Measurements from ENCODE around the gene TRPC4AP. TPM values are rescaled to one million over a fixed set of nuclear protein-coding genes. Genes with fewer than 3 reads are reported as not detected.

TRPC4AP gene
- total and polyA plus RNA-seq, 2 of the 8 experiments (the other 6 are each of a cell fraction or from before 2014, with no cell fraction given) = 73.1 to 74.8 TPM

GRCh38 chr20:34968042-34968775 is 124.4 kb downstream of the TRPC4AP start:
- no peaks in the 10 kb centered on the region for H3K9me3 ChIP-seq (ENCODE audit: insufficient read depth in 2 of 2, low read depth in 1 of 2, low read length in 1 of 2)
- H3K27me3 ChIP-seq (replicated peaks in 1 of 4; ENCODE audit: control insufficient read depth in 3 of 4, extremely low read depth in 1 of 4, insufficient read depth in 3 of 4, low read length in 3 of 4) = no peaks in the 10 kb centered on the region
- POLR2A ChIA-PET (ENCODE audit: partially characterized antibody) = interaction anchor here (0.6 kb wide), 1 partner anchor 10 kb away, joined by 3 read pairs; no protein-coding TSS in a partner anchor
- H3K18ac ChIP-seq (ENCODE audit: extremely low read depth, low read length) = no peak overlapping the region
- H2BK12ac ChIP-seq (ENCODE audit: low read depth, low read length) = no peak overlapping the region
- CTCF ChIA-PET (ENCODE audit: partially characterized antibody) = interaction anchor here (1.0 to 6.9 kb wide), 6 partner anchors 10 to 95 kb away, joined by 3 to 26 read pairs (median 4); partner anchors contain the start of genes GGT7, GSS and MYH7B
- H3K23ac ChIP-seq (ENCODE audit: insufficient read length) = no peak overlapping the region
- DNase-seq (ENCODE audit: low read depth in 1 of 2, low spot score in 2 of 2) (no peak), FAIRE-seq (no peak)
- no peak overlapping the region for H3K9ac ChIP-seq (replicated peaks in 1 of 4; ENCODE audit: extremely low read depth in 1 of 4, low read depth in 3 of 4, low read length in 3 of 4)
- no peaks in the 10 kb centered on the region; a peak in 1 of 7 replicates for H3K4me1 ChIP-seq (replicated peaks in 1 of 4; ENCODE audit: control insufficient read depth in 3 of 4, insufficient read depth in 4 of 4, low read length in 3 of 4)
- H3K4ac ChIP-seq (replicated peaks; ENCODE audit: insufficient read length, low read depth, low read length) = no peak overlapping the region
- no peak overlapping the region for H3K27ac ChIP-seq (ENCODE audit: low read depth, low read length)
- H2AK5ac ChIP-seq (ENCODE audit: low read depth, low read length) = no peak overlapping the region
- H3K79me1 ChIP-seq (ENCODE audit: low read depth, low read length) = no peaks in the 10 kb centered on the region
- H3K4me3 ChIP-seq (ENCODE audit: extremely low read depth in 1 of 4, insufficient read depth in 2 of 4, low read depth in 3 of 4, low read length in 4 of 4) = no peak overlapping the region
- no peak overlapping the region for H2AFZ ChIP-seq (ENCODE audit: low read length)
- WGBS, 2 experiments (ENCODE audit: extremely low coverage in 1 of 2, insufficient coverage in 1 of 2, insufficient read length in 1 of 2, insufficient replicate concordance in 2 of 2, low coverage in 1 of 2, low lambda C conversion rate in 2 of 2, missing lambda C conversion rate in 1 of 2) = 84% methylated on average over 7 of the region's 7 CpGs; no CpG with 5 or more reads in 1 of the 2 experiments
- TF ChIP-seq KDM5A (IDR thresholded peaks at IDR 0.05; ENCODE audit: low read length) (no peak), CBX8 (IDR thresholded peaks at IDR 0.05; ENCODE audit: borderline replicate concordance, low read depth, low read length) (no peak), SAP30 (IDR thresholded peaks at IDR 0.05; ENCODE audit: insufficient read depth, insufficient replicate concordance, low read length) (no peak), GABPA (IDR thresholded peaks at IDR 0.05; ENCODE audit: borderline replicate concordance, insufficient read depth, low read length) (no peak), JUN (IDR thresholded peaks at IDR 0.05; ENCODE audit: low read depth, low read length) (no peak), TEAD4 (IDR thresholded peaks at IDR 0.05; ENCODE audit: low read depth, low read length) (no peak), RAD21 (IDR thresholded peaks at IDR 0.05 in 1 of 2, conservative IDR thresholded peaks at IDR 0.05 in 1 of 2; ENCODE audit: low read depth in 2 of 2, low read length in 2 of 2) (no peak), RBBP5 (IDR thresholded peaks at IDR 0.05; ENCODE audit: borderline replicate concordance, low read depth, low read length) (no peak), RFX5 (IDR thresholded peaks at IDR 0.05; ENCODE audit: borderline replicate concordance, low read depth, low read length) (no peak)
- H4K8ac ChIP-seq (ENCODE audit: extremely low read depth, insufficient read depth, low read length) = peak overlapping the region; percentile 18; the same call in 1 of the 2 replicates
- no peaks in the 10 kb centered on the region for H3K79me2 ChIP-seq (ENCODE audit: control insufficient read depth in 1 of 2, insufficient read depth in 2 of 2, low read length in 2 of 2)
- H2BK15ac ChIP-seq (ENCODE audit: low read length) = no peak overlapping the region
- no peaks in the 10 kb centered on the region for H3K36me3 ChIP-seq (ENCODE audit: control insufficient read depth in 2 of 4, insufficient read depth in 4 of 4, low read length in 3 of 4)
- no peak overlapping the region for H4K5ac ChIP-seq (ENCODE audit: insufficient read length, low read depth, low read length)
- no peak overlapping the region for H2BK5ac ChIP-seq (ENCODE audit: low read depth, low read length)
- H4K91ac ChIP-seq (replicated peaks; ENCODE audit: insufficient read length, low read length) = no peak overlapping the region
- H4K20me1 ChIP-seq (replicated peaks in 1 of 2; ENCODE audit: control insufficient read depth in 1 of 2, insufficient read depth in 2 of 2, low read length in 2 of 2) = no peaks in the 10 kb centered on the region
- H3K4me2 ChIP-seq (ENCODE audit: insufficient read depth in 1 of 2, low read depth in 2 of 2, low read length in 2 of 2) = no peak overlapping the region
- no peaks in the 10 kb centered on the region for H3K23me2 ChIP-seq (ENCODE audit: low read depth, low read length)
- no peak overlapping the region for H3K14ac ChIP-seq (ENCODE audit: insufficient read length)
- no peak overlapping the region for H2BK20ac ChIP-seq (ENCODE audit: low read length)
- H3K56ac ChIP-seq (replicated peaks; ENCODE audit: insufficient read length, low read depth, low read length) = no peak overlapping the region
- H2BK120ac ChIP-seq (replicated peaks; ENCODE audit: low read depth, low read length) = no peak overlapping the region

All from H1 (cell line).